A549 treated with CpdA at 1 μM for 4 hours (cell line): ENCODE data around the gene SEMA4A. TPM values are rescaled to one million over a fixed set of nuclear protein-coding genes. Genes with fewer than 3 reads are reported as not detected.

ENCODE experiments used
- total RNA-seq: library from RNA; stranded (reverse); fragments of 200-300 nt; extraction: Qiagen RNA extraction; gene quantifications from 5 replicates; pipeline ENCODE4 v1.2.3, GENCODE V29; 2022; ENCODE audit warnings: low read depth

Gene SEMA4A
- total RNA-seq = 0.34 to 0.65 TPM (median 0.41 TPM) in 5 replicates

GRCh38 chr1:156153362-156153761 lies at the start of gene SEMA4A:
SEMA4A (plus strand) TSS chr1:156153585; CDS start chr1:156154579, 994 bp downstream.

GRCh38 chr1:156114101-156114918 lies 39.1 kb upstream of the SEMA4A start, which contains the start of gene LMNA:
LMNA (plus strand) TSS chr1:156114711; CDS start chr1:156114919, 208 bp downstream.

GRCh38 chr1:156193488-156194299 lies 40.3 kb downstream of the SEMA4A start, which contains the start of gene SLC25A44:
SLC25A44 (plus strand) TSS chr1:156194104; CDS start chr1:156199848, 5,744 bp downstream.

GRCh38 chr1:156212833-156213643 lies 59.7 kb downstream of the SEMA4A start, which contains the start of gene PMF1:
PMF1 (plus strand) TSS chr1:156213007; CDS start chr1:156213016, 9 bp downstream.

Other genes starting within 250 kb of the SEMA4A start
- gene RIT1, start 242.2 kb upstream of the SEMA4A start, total RNA-seq = 24.9 to 29.1 TPM (median 26.3 TPM) in 5 replicates
- gene KHDC4, start 219.2 kb upstream of the SEMA4A start, total RNA-seq = 24.5 to 30.9 TPM (median 27.3 TPM) in 5 replicates
- gene RXFP4, start 211.9 kb upstream of the SEMA4A start, total RNA-seq = not detected in 5 replicates
- gene ARHGEF2, start 175.0 kb upstream of the SEMA4A start, total RNA-seq = 35.4 to 46.0 TPM (median 38.5 TPM) in 5 replicates
- gene SSR2, start 132.6 kb upstream of the SEMA4A start, total RNA-seq = 261 to 286 TPM (median 280 TPM) in 5 replicates
- gene UBQLN4, start 99.8 kb upstream of the SEMA4A start, total RNA-seq = 36.3 to 46.5 TPM (median 45.1 TPM) in 5 replicates
- 152 to 166 TPM (median 161 TPM) in 5 replicates for gene LAMTOR2, start 98.8 kb upstream of the SEMA4A start, total RNA-seq
- gene RAB25, start 92.4 kb upstream of the SEMA4A start, total RNA-seq = 0.31 to 0.36 TPM in 2 of 5 replicates, not detected in the others
- 2.1 to 3.1 TPM (median 2.3 TPM) in 5 replicates for gene MEX3A, start 71.1 kb upstream of the SEMA4A start, total RNA-seq
- 631 to 722 TPM (median 685 TPM) in 5 replicates for gene LMNA, start 38.9 kb upstream of the SEMA4A start, total RNA-seq
- 25.6 to 29.8 TPM (median 29.2 TPM) in 5 replicates for gene SLC25A44, start 40.5 kb downstream of the SEMA4A start, total RNA-seq
- gene PMF1, start 59.4 kb downstream of the SEMA4A start, total RNA-seq = 55.5 to 61.3 TPM (median 60.0 TPM) in 5 replicates
- gene BGLAP, start 88.6 kb downstream of the SEMA4A start, total RNA-seq = 0.27 to 1.2 TPM (median 0.44 TPM) in 4 of 5 replicates, not detected in the other
- gene PAQR6, start 94.5 kb downstream of the SEMA4A start, total RNA-seq = 2.9 to 5.1 TPM (median 3.0 TPM) in 5 replicates
- 42.8 to 50.5 TPM (median 49.3 TPM) in 5 replicates for gene SMG5, start 129.2 kb downstream of the SEMA4A start, total RNA-seq
- gene TMEM79, start 130.7 kb downstream of the SEMA4A start, total RNA-seq = 5.5 to 10.5 TPM (median 8.5 TPM) in 5 replicates
- 33.8 to 48.8 TPM (median 47.3 TPM) in 5 replicates for gene GLMP, start 142.1 kb downstream of the SEMA4A start, total RNA-seq
- gene VHLL, start 145.7 kb downstream of the SEMA4A start, total RNA-seq = not detected in 5 replicates
- 400 to 434 TPM (median 426 TPM) in 5 replicates for gene CCT3, start 184.7 kb downstream of the SEMA4A start, total RNA-seq
- 1.4 to 2.5 TPM (median 2.3 TPM) in 5 replicates for gene TSACC, start 184.9 kb downstream of the SEMA4A start, total RNA-seq
- not detected in 5 replicates for gene RHBG, start 215.6 kb downstream of the SEMA4A start, total RNA-seq